T-cell (primary cell): Measurements from ENCODE around the gene MRI1. TPM values are rescaled to one million over a fixed set of nuclear protein-coding genes. Genes with fewer than 3 reads are reported as not detected.

Experiments used
- ATAC-seq, 4 experiments: fragments of 200-7000 bp in 3 of 4; fragments of 150-1000 bp in 1 of 4; cut with Tn5 transposase; replicated peaks in 1 of 4; 1 replicate in 3 of 4; 2 replicates in 1 of 4; pipeline ENCODE4 v1.10.0; 2021; ENCODE audit warnings: moderate library complexity in 3 of 4, mild to moderate bottlenecking in 2 of 4, moderate number of reproducible peaks in 1 of 4
- CTCF ChIA-PET, 2 donors: fragments of 300-600 bp; sonication (Branson Sonifier 250); formaldehyde crosslinking; loops; one replicate each; lab custom pipeline; 2022; ENCODE audit warnings: antibody characterized with exemption in 2 of 2; lab: Charles Lee
- POLR2A ChIA-PET, 2 donors: fragments of 300-600 bp; sonication (Branson Sonifier 250); formaldehyde crosslinking; loops; one replicate each; lab custom pipeline; 2022; ENCODE audit warnings: antibody characterized with exemption in 2 of 2; lab: Charles Lee
- DNase-seq, 35 experiments: peaks; one replicate each; pipeline versions ENCODE4 v3.0.0 to v3.0.0-alpha.2; 2013 to 2023
- H3K27ac ChIP-seq: one replicate; pipeline ENCODE4 v1.5.1; 2013; ENCODE audit warnings: low read length
- H3K27me3 ChIP-seq, 2 experiments: replicated peaks in 1 of 2; 1 replicate in 1 of 2; 2 replicates in 1 of 2; pipeline versions ENCODE4 v1.6.1 to v1.7.0; 2013; ENCODE audit warnings: low read length in 1 of 2, mixed read lengths in 1 of 2; ENCODE audit not compliant: control insufficient read depth in 2 of 2, insufficient read depth in 2 of 2; ENCODE audit errors: extremely low read depth in 1 of 2
- H3K36me3 ChIP-seq, 2 donors: 1 replicate in 1 of 2; 2 replicates in 1 of 2; pipeline versions ENCODE4 v1.6.1 to v1.7.0; 2013; ENCODE audit warnings: low read length in 1 of 2; ENCODE audit not compliant: control insufficient read depth in 2 of 2, insufficient read depth in 1 of 2; ENCODE audit errors: extremely low read depth in 1 of 2
- H3K4me1 ChIP-seq, 2 experiments: 1 replicate in 1 of 2; 2 replicates in 1 of 2; pipeline versions ENCODE4 v1.6.1 to v1.7.0; 2013; ENCODE audit warnings: low read length in 2 of 2, mixed read lengths in 1 of 2; ENCODE audit not compliant: insufficient read depth in 2 of 2, control insufficient read depth in 1 of 2; ENCODE audit errors: extremely low read depth in 1 of 2
- H3K4me3 ChIP-seq, 2 donors: 1 replicate in 1 of 2; 2 replicates in 1 of 2; pipeline versions ENCODE4 v1.5.1 to v1.7.0; 2013; ENCODE audit warnings: mild to moderate bottlenecking in 2 of 2, low read length in 1 of 2, moderate library complexity in 1 of 2; ENCODE audit not compliant: control insufficient read depth in 1 of 2; ENCODE audit errors: extremely low read depth in 1 of 2
- H3K9me3 ChIP-seq: 2 replicates; pipeline ENCODE4 v1.7.0; 2013
- H3K27ac Mint-ChIP-seq, 2 donors: one replicate each; pipeline ENCODE4 v1.8.0; 2020 to 2021; ENCODE audit warnings: mild to moderate bottlenecking in 2 of 2, mixed read lengths in 2 of 2
- H3K27me3 Mint-ChIP-seq, 2 donors: one replicate each; pipeline ENCODE4 v1.8.0; 2021 to 2022; ENCODE audit warnings: mixed read lengths in 2 of 2
- H3K36me3 Mint-ChIP-seq: one replicate; pipeline ENCODE4 v1.8.0; 2021; ENCODE audit warnings: mixed read lengths
- H3K4me1 Mint-ChIP-seq, 3 donors: one replicate each; pipeline ENCODE4 v1.8.0; 2020 to 2022; ENCODE audit warnings: mixed read lengths in 3 of 3, mild to moderate bottlenecking in 1 of 3
- H3K4me3 Mint-ChIP-seq, 3 donors: one replicate each; pipeline ENCODE4 v1.8.0; 2020 to 2022; ENCODE audit warnings: mild to moderate bottlenecking in 3 of 3, mixed read lengths in 3 of 3, moderate library complexity in 3 of 3
- H3K9me3 Mint-ChIP-seq, 3 donors: one replicate each; pipeline ENCODE4 v1.8.0; 2020 to 2022; ENCODE audit warnings: mixed read lengths in 3 of 3
- WGBS: methylation state at CpG from one replicate; pipeline ENCODE4 v1.1.5; 2013; ENCODE audit warnings: missing lambda C conversion rate; ENCODE audit not compliant: insufficient coverage; 5-methylcytosine and 5-hydroxymethylcytosine counted together
- total RNA-seq, 35 experiments: library from RNA in 6 of 35; stranded (reverse) in 6 of 35; fragments of 120-200 nt in 1 of 35; gene quantifications; one replicate each; pipeline versions ENCODE4 v1.2.1 to v1.2.4 and lab custom pipeline; 2013 to 2026

The MRI1 gene
- total RNA-seq, 5 donors from 2014 or later (not counting 1 experiment from before 2014, with no cell fraction given) = 37.6 to 107 (median 94.3) TPM

DNA sequence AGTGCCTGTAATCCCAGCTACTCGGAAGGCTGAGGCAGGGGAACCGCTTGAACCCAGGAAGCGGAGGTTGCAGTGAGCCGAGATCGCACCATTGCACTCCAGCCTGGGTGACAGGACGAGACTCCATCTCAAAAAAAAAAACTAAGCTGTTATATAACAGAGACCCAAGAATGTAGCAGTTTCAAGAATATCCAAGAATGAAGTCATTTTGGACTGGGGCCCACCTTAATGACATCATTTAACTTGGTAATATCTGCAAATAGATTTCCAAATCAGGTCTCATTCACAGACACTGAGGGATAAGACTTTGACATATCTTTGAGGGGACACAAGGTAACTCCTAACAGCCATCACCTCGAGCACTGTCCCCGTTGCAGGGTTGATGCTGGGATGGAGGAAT lies 36.5 kb upstream of the MRI1 start:
- CTCF ChIA-PET = no interaction called here
- H3K9me3 ChIP-seq = no peaks in the 10 kb centered on the region
- Mint-ChIP-seq H3K27me3 (no peaks in the 10 kb centered on the region), H3K4me1 (peaks cover 12 to 20% (median 16%) of the 10 kb centered on the region in 3 donors), H3K27ac (no peak overlapping the region), H3K36me3 (no peaks in the 10 kb centered on the region), H3K9me3 (no peaks in the 10 kb centered on the region), H3K4me3 (no peak overlapping the region)
- peaks cover 0 to under 1% of the 10 kb centered on the region in 2 experiments for H3K27me3 ChIP-seq
- DNase-seq = no peak
- H3K4me3 ChIP-seq = no peak overlapping the region
- peaks cover 5 to 17% of the 10 kb centered on the region in 2 experiments for H3K4me1 ChIP-seq
- H3K27ac ChIP-seq = no peak overlapping the region
- H3K36me3 ChIP-seq = no peaks in the 10 kb centered on the region
- no peak for ATAC-seq
- POLR2A ChIA-PET = interaction anchor here in 1 of 2 donors (0.6 kb wide), 1 partner anchor 21 kb away, joined by 4 read pairs; no protein-coding TSS in a partner anchor
- no CpG with 5 or more reads among the region's 8 CpGs for WGBS

DNA sequence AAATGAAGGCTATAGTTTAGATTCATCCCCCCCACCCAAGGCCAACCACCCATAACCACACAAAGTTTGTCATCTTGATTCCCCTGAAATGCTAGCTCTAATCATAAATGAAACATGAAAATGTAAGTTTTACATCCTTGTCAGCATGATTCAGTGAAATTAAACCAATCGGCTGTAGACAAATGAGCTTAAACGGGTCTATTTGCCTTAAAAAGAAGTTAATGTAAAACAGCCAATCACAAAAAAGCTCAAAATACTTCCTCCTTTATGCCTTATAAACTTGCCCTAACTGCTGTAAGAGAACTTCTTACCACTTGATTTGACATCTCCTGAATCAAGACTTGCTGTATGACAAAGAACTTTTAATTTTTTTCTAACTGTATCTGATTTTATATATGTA lies 34.5 kb upstream of the MRI1 start:
- no peaks in the 10 kb centered on the region for H3K9me3 ChIP-seq
- H3K27ac Mint-ChIP-seq = peak overlapping the region in 1 of 2 donors; percentile 45
- peaks cover 12 to 20% (median 16%) of the 10 kb centered on the region in 3 donors for H3K4me1 Mint-ChIP-seq
- DNase-seq (no peak), ATAC-seq (no peak)
- H3K27me3 Mint-ChIP-seq = no peaks in the 10 kb centered on the region
- H3K9me3 Mint-ChIP-seq = no peaks in the 10 kb centered on the region
- ChIA-PET CTCF (interaction anchor here (0.6 to 0.7 kb wide), 2 partner anchors 42 to 132 kb away, joined by 3 to 5 read pairs; no protein-coding TSS in a partner anchor), POLR2A (interaction anchor here in 1 of 2 donors (0.6 kb wide), 1 partner anchor 129 kb away, joined by 3 read pairs; no protein-coding TSS in a partner anchor)
- H3K27me3 ChIP-seq = no peaks in the 10 kb centered on the region
- no peaks in the 10 kb centered on the region for H3K36me3 ChIP-seq
- no peaks in the 10 kb centered on the region for H3K36me3 Mint-ChIP-seq
- no peak overlapping the region for H3K4me3 ChIP-seq
- no peak overlapping the region for H3K4me3 Mint-ChIP-seq
- no peak overlapping the region for H3K27ac ChIP-seq
- no CpG with 5 or more reads among the region's 2 CpGs for WGBS
- H3K4me1 ChIP-seq = peaks cover 5 to 17% of the 10 kb centered on the region in 2 experiments

GRCh38 chr19:13731147-13731964 lies 33.0 kb upstream of the MRI1 start:
- WGBS = 2% methylated on average over 33 of the region's 39 CpGs
- H3K4me1 ChIP-seq = peaks cover 5 to 17% of the 10 kb centered on the region in 2 experiments
- ATAC-seq = peak; percentile 100
- Mint-ChIP-seq H3K4me3 (peak overlapping the region; percentile 75 to 94 (median 81)), H3K27me3 (no peaks in the 10 kb centered on the region), H3K4me1 (peaks cover 12 to 20% (median 16%) of the 10 kb centered on the region in 3 donors), H3K9me3 (no peaks in the 10 kb centered on the region), H3K27ac (peak overlapping the region; percentile 88 to 97), H3K36me3 (no peaks in the 10 kb centered on the region)
- POLR2A ChIA-PET = interaction anchor here (0.6 to 0.7 kb wide), 4 partner anchors 17 to 326 kb away, joined by 3 to 4 read pairs (median 3); partner anchors contain the start of gene C19orf53 (in 1 of the 2)
- H3K4me3 ChIP-seq = peak overlapping the region; percentile 61 to 71
- H3K36me3 ChIP-seq = peaks cover 0 to 6% of the 10 kb centered on the region in 2 donors
- H3K27ac ChIP-seq = peak overlapping the region; percentile 27
- DNase-seq = peak; percentile 84 to 97 (median 92)
- no peaks in the 10 kb centered on the region for H3K9me3 ChIP-seq
- CTCF ChIA-PET = interaction anchor here in 1 of 2 donors (0.6 to 1.2 kb wide), 5 partner anchors 10 to 792 kb away, joined by 3 to 10 read pairs (median 3); a partner anchor contains a TSS
- no peaks in the 10 kb centered on the region for H3K27me3 ChIP-seq

GRCh38 chr19:13732337-13732736 lies 32.0 kb upstream of the MRI1 start:
- H3K4me1 ChIP-seq = peaks cover 5 to 17% of the 10 kb centered on the region in 2 experiments
- H3K9me3 ChIP-seq = no peaks in the 10 kb centered on the region
- 86% methylated on average over 5 of the region's 8 CpGs for WGBS
- Mint-ChIP-seq H3K4me3 (peak overlapping the region; percentile 75 to 94 (median 81)), H3K27me3 (no peaks in the 10 kb centered on the region), H3K36me3 (no peaks in the 10 kb centered on the region), H3K27ac (no peak overlapping the region), H3K9me3 (no peaks in the 10 kb centered on the region), H3K4me1 (peaks cover 12 to 20% (median 16%) of the 10 kb centered on the region in 3 donors)
- CTCF ChIA-PET = interaction anchor here in 1 of 2 donors (0.5 to 1.2 kb wide), 2 partner anchors 16 to 1359 kb away, joined by 3 to 10 read pairs; a partner anchor contains a TSS
- POLR2A ChIA-PET = interaction anchor here in 1 of 2 donors (0.5 to 0.7 kb wide), 2 partner anchors 140 to 567 kb away, joined by 3 to 7 read pairs; no protein-coding TSS in a partner anchor
- peaks cover 0 to 6% of the 10 kb centered on the region in 2 donors for H3K36me3 ChIP-seq
- H3K27me3 ChIP-seq = no peaks in the 10 kb centered on the region
- no peak overlapping the region for H3K27ac ChIP-seq
- H3K4me3 ChIP-seq = no peak overlapping the region
- no peak for DNase-seq
- ATAC-seq = no peak

DNA sequence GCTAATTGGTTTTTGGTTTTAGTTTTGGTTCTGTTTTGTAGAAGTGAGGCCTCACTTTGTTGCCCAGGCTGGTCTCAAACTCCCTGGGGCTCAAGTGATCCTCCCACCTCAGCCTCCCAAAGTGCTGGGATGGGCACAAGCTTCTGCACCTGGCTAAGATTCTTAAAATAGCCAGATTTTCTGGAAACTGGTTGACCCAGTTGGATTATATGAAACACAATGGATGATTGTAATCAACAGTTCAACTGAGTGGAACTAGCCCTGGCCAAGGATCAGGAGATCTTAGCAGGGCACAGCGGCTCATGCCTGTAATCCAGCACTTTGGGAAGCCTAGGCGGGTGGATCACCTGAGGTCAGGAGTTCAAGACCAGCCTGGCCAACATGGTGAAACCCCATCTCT lies 29.6 kb upstream of the MRI1 start:
- H3K27ac ChIP-seq = no peak overlapping the region

DNA sequence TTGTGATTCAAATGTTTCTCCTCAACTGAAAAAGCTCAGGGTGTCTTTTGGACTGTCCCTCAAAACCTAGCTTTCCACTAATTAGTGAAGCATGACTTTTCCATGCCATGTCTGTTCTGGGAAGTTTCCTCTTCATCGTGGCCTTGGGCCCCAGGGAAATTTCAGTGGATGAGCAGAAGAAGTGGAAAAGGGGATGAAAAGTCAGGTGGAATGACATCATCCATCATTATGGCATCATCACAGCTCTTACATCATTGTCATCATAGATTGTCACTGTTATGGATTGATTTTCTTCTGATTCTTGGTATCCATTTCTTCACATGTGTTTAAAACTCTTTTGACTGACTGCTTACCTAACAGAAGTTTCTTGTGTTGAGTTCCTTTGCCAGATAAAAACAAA lies 26.2 kb upstream of the MRI1 start:
- H3K4me3 Mint-ChIP-seq = no peak overlapping the region
- no peaks in the 10 kb centered on the region for H3K27me3 Mint-ChIP-seq
- H3K36me3 ChIP-seq = peaks cover 0 to 6% of the 10 kb centered on the region in 2 donors
- DNase-seq (no peak), ATAC-seq (no peak)
- WGBS = no CpG with 5 or more reads among the region's 1 CpG
- H3K27me3 ChIP-seq = no peaks in the 10 kb centered on the region
- H3K36me3 Mint-ChIP-seq = no peaks in the 10 kb centered on the region
- ChIA-PET POLR2A (no interaction called here), CTCF (interaction anchor here in 1 of 2 donors (0.6 kb wide), 1 partner anchor 82 kb away, joined by 3 read pairs; no protein-coding TSS in a partner anchor)
- no peaks in the 10 kb centered on the region for H3K9me3 ChIP-seq
- H3K9me3 Mint-ChIP-seq = no peaks in the 10 kb centered on the region
- H3K27ac ChIP-seq = no peak overlapping the region
- no peak overlapping the region for H3K27ac Mint-ChIP-seq
- H3K4me1 Mint-ChIP-seq = no peaks in the 10 kb centered on the region
- no peak overlapping the region for H3K4me3 ChIP-seq
- no peaks in the 10 kb centered on the region for H3K4me1 ChIP-seq

More for the DNA sequence above, 29.6 kb upstream of the MRI1 start:
- Histone ChIP-seq H3K27me3 (no peaks in the 10 kb centered on the region), H3K4me3 (no peak overlapping the region), H3K4me1 (peaks cover 5 to 17% of the 10 kb centered on the region in 2 experiments), H3K36me3 (peaks cover 0 to 6% of the 10 kb centered on the region in 2 donors), H3K9me3 (no peaks in the 10 kb centered on the region)
- no peak for ATAC-seq
- no peak for DNase-seq
- Mint-ChIP-seq H3K27ac (no peak overlapping the region), H3K4me1 (peaks cover 12 to 20% (median 16%) of the 10 kb centered on the region in 3 donors), H3K9me3 (no peaks in the 10 kb centered on the region), H3K36me3 (no peaks in the 10 kb centered on the region), H3K4me3 (no peak overlapping the region), H3K27me3 (no peaks in the 10 kb centered on the region)
- POLR2A ChIA-PET = no interaction called here
- WGBS = 100% methylated on average over 1 of the region's 2 CpGs
- CTCF ChIA-PET = interaction anchor here in 1 of 2 donors (0.7 kb wide), 1 partner anchor 837 kb away, joined by 6 read pairs; the partner anchor contains the start of gene NDUFB7
